ENCODE measurements around the gene PNPLA7. TPM values are rescaled to one million over a fixed set of nuclear protein-coding genes. Genes with fewer than 3 reads are reported as not detected.

PNPLA7 gene
- total RNA-seq, 1 donor from 2014 or later, result 7.2 TPM

GRCh38 chr9:137457406-137458193 lies 92.6 kb downstream of the PNPLA7 start:
- Mint-ChIP-seq H3K4me1 (ENCODE audit: unreplicated experiment) (peaks cover 29% of the 10 kb centered on the region), H3K4me3 (ENCODE audit: unreplicated experiment) (peak overlapping the region; percentile 60), H3K9me3 (ENCODE audit: unreplicated experiment) (no peaks in the 10 kb centered on the region), H3K27ac (ENCODE audit: unreplicated experiment) (peak overlapping the region; percentile 95), H3K27me3 (ENCODE audit: unreplicated experiment) (no peaks in the 10 kb centered on the region), H3K36me3 (ENCODE audit: unreplicated experiment) (peaks cover 3% of the 10 kb centered on the region)
- no peak for TF ChIP-seq CTCF (IDR thresholded peaks at IDR 0.05)
- DNase-seq (ENCODE audit: extremely low spot score, unreplicated experiment), result no peak

GRCh38 chr9:137456864-137457405 lies 93.3 kb downstream of the PNPLA7 start:
- Mint-ChIP-seq H3K4me1 (ENCODE audit: unreplicated experiment) (peaks cover 29% of the 10 kb centered on the region), H3K27ac (ENCODE audit: unreplicated experiment) (peak overlapping the region; percentile 95), H3K9me3 (ENCODE audit: unreplicated experiment) (no peaks in the 10 kb centered on the region), H3K36me3 (ENCODE audit: unreplicated experiment) (peaks cover 3% of the 10 kb centered on the region), H3K4me3 (ENCODE audit: unreplicated experiment) (peak overlapping the region; percentile 65), H3K27me3 (ENCODE audit: unreplicated experiment) (no peaks in the 10 kb centered on the region)
- no peak for DNase-seq (ENCODE audit: extremely low spot score, unreplicated experiment)
- no peak for TF ChIP-seq CTCF (IDR thresholded peaks at IDR 0.05)

GRCh38 chr9:137456061-137456863 lies 93.9 kb downstream of the PNPLA7 start:
- no peak for TF ChIP-seq CTCF (IDR thresholded peaks at IDR 0.05)
- Mint-ChIP-seq H3K27ac (ENCODE audit: unreplicated experiment) (peak overlapping the region; percentile 95), H3K27me3 (ENCODE audit: unreplicated experiment) (no peaks in the 10 kb centered on the region), H3K9me3 (ENCODE audit: unreplicated experiment) (no peaks in the 10 kb centered on the region), H3K4me3 (ENCODE audit: unreplicated experiment) (peak overlapping the region; percentile 65), H3K36me3 (ENCODE audit: unreplicated experiment) (peaks cover 3% of the 10 kb centered on the region), H3K4me1 (ENCODE audit: unreplicated experiment) (peaks cover 29% of the 10 kb centered on the region)
- DNase-seq (ENCODE audit: extremely low spot score, unreplicated experiment), result no peak

- TF ChIP-seq CTCF (IDR thresholded peaks at IDR 0.05), result no peak
- Mint-ChIP-seq H3K4me1 (ENCODE audit: unreplicated experiment) (peaks cover 29% of the 10 kb centered on the region), H3K27ac (ENCODE audit: unreplicated experiment) (peak overlapping the region; percentile 95), H3K27me3 (ENCODE audit: unreplicated experiment) (no peaks in the 10 kb centered on the region), H3K9me3 (ENCODE audit: unreplicated experiment) (no peaks in the 10 kb centered on the region), H3K36me3 (ENCODE audit: unreplicated experiment) (peaks cover 3% of the 10 kb centered on the region), H3K4me3 (ENCODE audit: unreplicated experiment) (peak overlapping the region; percentile 52)
- no peak for DNase-seq (ENCODE audit: extremely low spot score, unreplicated experiment)
These were observed 94.7 kb downstream of the PNPLA7 start for GRCh38 chr9:137455359-137455991.
